SKM-1 (cell line): Measurements from ENCODE around the gene GSK3B.

Experiments
- DNase-seq: peaks from one replicate; lab custom pipeline; 2025; ENCODE audit not compliant: unreplicated experiment; lab: John Stamatoyannopoulos, UW

Gene GSK3B

GRCh38 chr3:120098710-120099109 is 4.5 kb upstream of the GSK3B start:
- no peak for DNase-seq

- no peak for DNase-seq
These were observed 1.8 kb upstream of the GSK3B start for GRCh38 chr3:120095979-120096426.

- peak; percentile 43 for DNase-seq
These were observed 1.2 kb upstream of the GSK3B start for GRCh38 chr3:120095226-120095978.

GRCh38 chr3:120094776-120095225 is 554 bp upstream of the GSK3B start:
- DNase-seq, result peak; percentile 100

- no peak for DNase-seq
These were observed 932 bp downstream of the GSK3B start for GRCh38 chr3:120093119-120093910.

- no peak for DNase-seq
These were observed 1.8 kb downstream of the GSK3B start for GRCh38 chr3:120092474-120092873.

GRCh38 chr3:120090422-120090821 is 3.8 kb downstream of the GSK3B start:
- DNase-seq, result no peak

- no peak for DNase-seq
These were observed 5.2 kb downstream of the GSK3B start for GRCh38 chr3:120089089-120089488.

- no peak for DNase-seq
These were observed 5.6 kb downstream of the GSK3B start for GRCh38 chr3:120088622-120089021.

- DNase-seq, result no peak
These were observed 12.5 kb downstream of the GSK3B start for GRCh38 chr3:120081719-120082118.

- no peak for DNase-seq
These were observed 13.4 kb downstream of the GSK3B start for GRCh38 chr3:120080836-120081235.

GRCh38 chr3:120077731-120078130 is 16.5 kb downstream of the GSK3B start:
- no peak for DNase-seq

- DNase-seq, result no peak
These were observed 21.3 kb downstream of the GSK3B start for GRCh38 chr3:120072867-120073525.

GRCh38 chr3:120071259-120071658 is 23.0 kb downstream of the GSK3B start:
- DNase-seq, result no peak

- DNase-seq, result no peak
These were observed 23.8 kb downstream of the GSK3B start for GRCh38 chr3:120070263-120070981.

GRCh38 chr3:120067083-120067482 is 27.2 kb downstream of the GSK3B start:
- no peak for DNase-seq

- no peak for DNase-seq
These were observed 27.6 kb downstream of the GSK3B start for GRCh38 chr3:120066634-120067033.

GRCh38 chr3:120064641-120065040 is 29.6 kb downstream of the GSK3B start:
- no peak for DNase-seq

GRCh38 chr3:120062474-120062873 is 31.8 kb downstream of the GSK3B start:
- DNase-seq, result no peak

- DNase-seq, result no peak
These were observed 35.0 kb downstream of the GSK3B start for GRCh38 chr3:120059081-120059864.
